Osteoblast (primary cell): Measurements from ENCODE around the gene PGC. TPM values are rescaled to one million over a fixed set of nuclear protein-coding genes. Genes with fewer than 3 reads are reported as not detected.

Experiments used
- DNase-seq: peaks from one replicate; pipeline ENCODE4 v3.0.0; 2011; ENCODE audit warnings: low spot score, mixed read lengths; ENCODE audit not compliant: insufficient read length; ENCODE audit errors: missing footprints
- H2AFZ ChIP-seq: 2 replicates; pipeline ENCODE4 v1.6.0; 2011; ENCODE audit warnings: mild to moderate bottlenecking, low read length
- H3K27ac ChIP-seq: 2 replicates; pipeline ENCODE4 v1.5.1; 2011; ENCODE audit warnings: mild to moderate bottlenecking, low read depth, low read length, moderate library complexity
- H3K27me3 ChIP-seq: 2 replicates; pipeline ENCODE4 v1.6.0; 2012; ENCODE audit warnings: mild to moderate bottlenecking, control low read depth, inconsistent platforms, low read length, moderate library complexity; ENCODE audit not compliant: insufficient read depth
- H3K36me3 ChIP-seq: 2 replicates; pipeline ENCODE4 v1.5.1; 2011; ENCODE audit warnings: mild to moderate bottlenecking, low read length, control low read depth, moderate library complexity; ENCODE audit not compliant: insufficient read depth
- H3K4me1 ChIP-seq: 2 replicates; pipeline ENCODE4 v1.5.1; 2011; ENCODE audit warnings: mild to moderate bottlenecking, low read length, control low read depth, moderate library complexity; ENCODE audit not compliant: insufficient read depth
- H3K4me2 ChIP-seq: 2 replicates; pipeline ENCODE4 v1.6.0; 2011; ENCODE audit warnings: mild to moderate bottlenecking, low read length; ENCODE audit not compliant: insufficient read depth
- H3K4me3 ChIP-seq: fragments of 200-600 bp; sonication (generic); 3 replicates; pipeline ENCODE4 v1.5.1; 2012; ENCODE audit warnings: mild to moderate bottlenecking, low read length, inconsistent platforms; ENCODE audit not compliant: insufficient read depth
- H3K79me2 ChIP-seq: 2 replicates; pipeline ENCODE4 v1.6.0; 2012; ENCODE audit warnings: mild to moderate bottlenecking, low read length, control low read depth, inconsistent platforms; ENCODE audit not compliant: insufficient read depth
- H3K9me3 ChIP-seq: 2 replicates; pipeline ENCODE4 v1.5.1; 2011; ENCODE audit warnings: low read depth, low read length, control low read depth
- H4K20me1 ChIP-seq: 2 replicates; pipeline ENCODE4 v1.6.0; 2012; ENCODE audit warnings: mild to moderate bottlenecking, low read length, control low read depth; ENCODE audit not compliant: insufficient read depth
- CTCF ChIP-seq: IDR thresholded peaks from 2 replicates; pipeline ENCODE4 v1.5.1; 2011; ENCODE audit warnings: mild to moderate bottlenecking, low read depth, low read length, moderate library complexity; ENCODE audit errors: extremely low read depth
- total RNA-seq: library from RNA; depleted of rRNA; stranded (reverse); fragments of >200 nt; gene quantifications from 2 replicates; pipeline ENCODE4 v1.2.3, GENCODE V29; 2012

PGC gene
- total RNA-seq, 1 donor, result not detected

GRCh38 chr6:41743406-41744235 is 3.6 kb downstream of the PGC start:
- peak; percentile 83 for DNase-seq
- Histone ChIP-seq H3K27ac (no peak overlapping the region), H4K20me1 (no peaks in the 10 kb centered on the region), H3K4me1 (no peaks in the 10 kb centered on the region), H3K9me3 (no peaks in the 10 kb centered on the region), H3K27me3 (peaks cover 2% of the 10 kb centered on the region), H3K36me3 (no peaks in the 10 kb centered on the region), H3K4me2 (no peak overlapping the region), H3K4me3 (no peak overlapping the region), H2AFZ (no peak overlapping the region), H3K79me2 (no peaks in the 10 kb centered on the region)
- TF ChIP-seq CTCF, result no peak

- Histone ChIP-seq H3K27me3 (no peaks in the 10 kb centered on the region), H3K4me2 (no peak overlapping the region), H3K36me3 (no peaks in the 10 kb centered on the region), H3K79me2 (no peaks in the 10 kb centered on the region), H3K4me1 (no peaks in the 10 kb centered on the region), H3K9me3 (no peaks in the 10 kb centered on the region), H2AFZ (no peak overlapping the region), H3K27ac (no peak overlapping the region), H4K20me1 (no peaks in the 10 kb centered on the region), H3K4me3 (no peak overlapping the region)
- DNase-seq, result peak; percentile 76
- no peak for TF ChIP-seq CTCF
Observed at GRCh38 chr6:41741625-41742490, 5.3 kb downstream of the PGC start.

- Histone ChIP-seq H3K4me3 (no peak overlapping the region), H4K20me1 (no peaks in the 10 kb centered on the region), H3K36me3 (no peaks in the 10 kb centered on the region), H3K27me3 (no peaks in the 10 kb centered on the region), H3K9me3 (no peaks in the 10 kb centered on the region), H3K4me2 (no peak overlapping the region), H3K79me2 (no peaks in the 10 kb centered on the region), H2AFZ (no peak overlapping the region), H3K27ac (no peak overlapping the region), H3K4me1 (peaks cover 8% of the 10 kb centered on the region)
- TF ChIP-seq CTCF, result no peak
- peak; percentile 71 for DNase-seq
Observed at GRCh38 chr6:41740366-41741162, 6.6 kb downstream of the PGC start.
